ENCODE data around the gene DAPK2.

DAPK2 gene

GRCh38 chr15:63942486-63943365 lies 103.6 kb downstream of the DAPK2 start:
- no peak for DNase-seq (ENCODE audit: low read depth)

- DNase-seq (ENCODE audit: low read depth): no peak
Observed at GRCh38 chr15:63941698-63942465, 104.4 kb downstream of the DAPK2 start.

DNA sequence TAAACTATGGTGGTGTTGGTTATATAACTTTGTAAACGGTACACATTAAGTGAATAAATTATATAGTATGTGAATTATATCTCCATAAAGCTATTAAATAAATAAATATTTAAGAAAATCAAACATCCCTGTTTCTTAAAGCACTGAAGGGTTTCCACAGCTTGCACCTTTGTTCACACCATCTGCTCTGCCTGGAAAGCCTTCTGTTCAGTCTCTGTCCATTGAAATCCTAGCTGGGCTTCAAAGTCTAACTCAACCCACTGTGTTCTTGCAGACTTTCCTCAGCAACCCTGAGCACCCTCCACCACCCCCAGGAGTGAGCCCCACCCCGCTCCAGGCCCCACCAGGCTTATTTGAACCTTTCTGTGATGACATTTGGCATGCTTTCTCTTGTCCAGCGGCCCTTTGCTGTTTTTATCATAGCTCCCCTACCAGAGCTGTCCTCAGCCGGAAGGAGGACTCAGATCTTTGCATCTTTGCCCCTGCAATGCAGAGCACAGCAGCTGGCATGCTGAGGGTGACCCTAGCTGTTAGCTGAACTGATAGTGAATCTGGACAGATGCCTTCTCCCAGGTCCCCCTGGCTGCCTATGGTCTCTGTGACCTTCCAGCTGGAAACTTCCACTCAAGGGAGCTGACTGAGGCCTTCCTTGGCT lies 105.2 kb downstream of the DAPK2 start:
- no peak for DNase-seq (ENCODE audit: low read depth)

DNA sequence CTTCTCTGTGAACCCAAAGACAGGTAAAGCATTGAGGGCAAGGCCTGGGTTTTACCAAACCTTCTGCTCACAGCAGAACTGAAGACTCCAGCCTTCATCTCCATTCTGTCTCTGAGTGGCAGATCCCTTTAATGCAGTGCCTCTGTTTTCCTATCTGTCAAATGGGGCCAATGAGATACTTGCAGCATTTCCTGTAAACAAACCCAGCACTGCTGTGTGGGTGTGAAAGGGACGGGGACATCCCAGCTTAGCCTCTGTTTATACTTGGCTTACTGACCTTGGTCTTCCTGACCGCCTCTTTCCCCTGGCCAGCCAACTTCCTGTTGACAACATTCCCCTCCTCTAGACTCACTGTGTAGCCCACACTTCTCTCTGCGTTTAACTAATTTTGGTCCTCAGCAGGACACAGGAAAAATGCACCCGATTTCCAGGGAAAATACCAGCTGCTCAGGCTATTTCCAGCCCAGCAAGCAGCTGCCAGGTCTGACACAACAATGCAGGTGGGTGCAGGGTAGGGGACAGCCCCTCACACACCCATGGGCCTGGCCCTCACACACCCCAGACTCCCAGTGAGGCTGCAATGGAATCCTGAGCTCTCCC lies 106.7 kb downstream of the DAPK2 start:
- no peak for DNase-seq (ENCODE audit: low read depth)

DNA sequence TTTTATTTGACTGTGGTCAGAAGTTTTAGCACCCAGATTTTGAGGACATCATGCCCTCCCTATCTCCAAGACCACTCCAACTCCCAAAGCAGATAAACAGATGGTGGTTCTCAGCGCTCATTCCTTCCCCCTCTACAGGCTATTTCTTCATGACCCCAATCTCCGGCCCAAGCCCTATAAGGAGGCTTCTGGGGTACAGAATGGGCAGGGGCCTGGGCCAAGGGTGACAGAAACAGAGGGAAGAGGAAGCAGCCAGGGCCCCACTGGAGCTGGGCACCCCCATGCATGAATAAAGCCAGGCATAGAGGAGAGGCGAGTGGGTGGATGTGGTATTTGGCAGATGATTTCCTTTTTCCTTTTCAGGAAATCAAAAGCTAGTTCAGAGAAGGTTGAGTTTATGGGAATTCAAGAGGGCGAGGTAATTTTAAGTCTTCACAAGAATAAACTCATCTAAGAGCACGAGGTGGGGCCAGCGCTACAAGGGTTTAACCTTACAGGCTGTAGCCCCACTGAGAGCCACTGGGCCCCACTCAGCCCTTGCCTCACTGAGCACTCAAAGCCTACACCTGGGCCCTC lies 107.7 kb downstream of the DAPK2 start:
- DNase-seq (ENCODE audit: low read depth): no peak

GRCh38 chr15:63933522-63933921 lies 112.8 kb downstream of the DAPK2 start:
- no peak for DNase-seq (ENCODE audit: low read depth)

DNA sequence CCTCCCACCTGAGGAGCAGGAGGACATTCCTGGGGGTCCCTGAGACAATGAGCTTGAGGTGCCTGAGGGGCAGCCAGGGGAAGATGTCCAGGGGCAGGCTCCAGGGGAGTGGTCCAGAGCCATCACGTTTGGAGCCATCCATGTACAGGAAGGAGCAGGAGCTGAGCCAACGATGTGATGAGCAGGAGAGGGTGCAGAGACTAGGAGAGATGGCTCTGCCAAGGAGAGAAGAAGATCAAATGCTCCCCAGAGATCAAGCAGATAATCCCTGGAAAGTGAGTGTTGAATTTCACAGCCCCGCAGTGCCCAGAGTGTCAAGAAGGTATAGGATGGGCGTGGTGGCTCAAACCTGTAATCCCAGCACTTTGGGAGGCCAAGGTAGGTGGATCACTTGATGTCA lies 114.7 kb downstream of the DAPK2 start:
- DNase-seq (ENCODE audit: low read depth): no peak

DNA sequence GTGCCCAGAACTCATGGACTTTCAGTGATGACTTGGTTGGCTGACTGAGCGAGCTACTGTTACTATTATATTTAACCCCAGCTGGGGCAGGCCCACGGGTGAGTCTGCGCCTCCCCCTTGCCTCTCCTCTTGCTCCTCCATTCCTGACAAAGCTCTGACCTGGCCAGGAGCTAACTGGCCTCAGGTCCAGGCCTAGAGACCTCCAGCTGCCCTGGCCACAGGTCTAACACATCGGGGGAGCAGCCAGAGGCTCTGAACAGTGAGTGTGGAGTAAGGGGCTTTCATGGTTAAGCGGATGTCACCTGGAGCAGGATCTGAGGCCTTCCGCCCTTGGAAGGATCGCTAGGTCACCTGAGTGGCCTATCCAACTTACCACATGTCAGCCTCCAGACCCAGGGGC lies 116.3 kb downstream of the DAPK2 start:
- DNase-seq (ENCODE audit: low read depth): no peak

DNA sequence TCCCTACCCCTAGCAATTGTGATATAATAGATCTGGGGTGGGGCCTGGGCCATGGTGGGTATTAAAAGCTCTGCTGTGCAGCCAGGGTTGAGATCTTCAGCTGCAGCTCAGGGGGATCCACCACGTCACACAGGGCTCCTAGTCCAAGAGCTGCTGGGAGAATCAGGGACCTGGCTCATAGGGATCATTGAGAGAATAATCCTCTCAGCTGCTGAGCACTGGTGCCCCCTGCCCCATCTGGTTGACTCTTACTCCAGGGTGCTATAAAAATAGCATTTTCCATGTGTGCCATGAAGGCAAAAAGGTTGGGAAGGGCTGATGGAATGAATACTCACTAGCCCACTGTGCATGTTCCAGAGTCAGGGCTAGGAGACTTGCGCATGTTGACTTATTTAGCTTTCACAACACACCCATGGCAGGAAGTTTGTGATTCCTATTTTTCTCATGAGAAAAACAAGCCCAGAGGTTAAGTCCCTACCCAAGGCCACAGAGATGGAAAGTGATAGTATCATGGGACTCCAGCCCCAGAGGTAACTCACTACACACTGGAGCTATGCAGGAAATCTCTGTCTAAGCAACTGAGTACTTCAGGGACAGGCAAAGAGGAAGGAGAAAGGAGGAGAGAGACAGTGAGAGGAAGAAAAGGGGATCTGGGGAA lies 118.0 kb downstream of the DAPK2 start:
- DNase-seq (ENCODE audit: low read depth): no peak

DNA sequence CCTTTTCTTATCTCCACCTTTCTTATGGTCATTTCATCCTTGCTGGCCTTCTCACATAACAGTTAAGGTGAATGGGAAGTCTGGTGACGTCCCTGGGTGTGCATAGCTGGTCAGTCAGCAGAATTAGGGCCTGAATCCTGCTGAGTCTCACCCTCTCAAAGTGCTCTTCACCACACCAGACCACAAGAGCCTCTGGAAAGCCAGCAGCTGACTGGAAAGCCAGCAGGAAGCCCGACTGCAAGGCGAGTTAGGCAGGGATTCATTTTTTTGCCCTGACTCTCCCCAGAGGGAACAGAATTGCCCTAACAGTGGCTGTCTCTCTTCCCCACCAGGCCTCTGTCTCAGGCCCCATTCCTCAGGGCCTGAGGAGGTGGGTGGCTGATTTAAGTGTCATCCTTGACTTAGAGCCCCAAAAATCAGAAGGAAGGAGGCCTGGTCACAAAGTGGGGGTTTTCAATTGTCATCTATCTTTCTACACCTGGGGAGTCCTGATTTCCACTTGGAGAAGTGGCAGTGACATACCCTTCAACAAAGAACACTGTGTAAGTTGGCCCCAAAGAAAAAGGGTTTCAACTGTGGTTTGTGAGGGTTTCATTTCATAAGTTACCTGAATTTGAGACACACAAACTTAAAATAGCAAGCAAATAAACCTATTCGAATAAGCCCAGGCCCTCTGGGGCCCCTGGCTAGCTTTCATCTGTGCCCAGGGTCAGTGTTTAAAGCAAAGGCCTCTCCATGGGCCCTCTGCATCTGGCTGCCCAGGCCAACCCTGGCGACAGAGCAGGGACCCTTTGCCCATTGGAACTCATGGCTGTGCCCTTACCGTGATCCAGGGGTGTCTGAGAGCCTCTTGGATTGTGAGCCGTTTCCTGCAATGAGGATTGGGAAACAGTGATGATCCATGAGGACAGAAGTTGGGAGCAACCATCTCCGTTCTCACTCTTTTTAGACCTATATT lies 122.0 kb downstream of the DAPK2 start:
- DNase-seq (ENCODE audit: low read depth): no peak

- no peak for DNase-seq (ENCODE audit: low read depth)
Observed at GRCh38 chr15:63922916-63923315, 123.4 kb downstream of the DAPK2 start.

- DNase-seq (ENCODE audit: low read depth): no peak
Observed at GRCh38 chr15:63922261-63922904, 123.9 kb downstream of the DAPK2 start.

- no peak for DNase-seq (ENCODE audit: low read depth)
Observed at GRCh38 chr15:63920504-63921175, 125.6 kb downstream of the DAPK2 start.

DNA sequence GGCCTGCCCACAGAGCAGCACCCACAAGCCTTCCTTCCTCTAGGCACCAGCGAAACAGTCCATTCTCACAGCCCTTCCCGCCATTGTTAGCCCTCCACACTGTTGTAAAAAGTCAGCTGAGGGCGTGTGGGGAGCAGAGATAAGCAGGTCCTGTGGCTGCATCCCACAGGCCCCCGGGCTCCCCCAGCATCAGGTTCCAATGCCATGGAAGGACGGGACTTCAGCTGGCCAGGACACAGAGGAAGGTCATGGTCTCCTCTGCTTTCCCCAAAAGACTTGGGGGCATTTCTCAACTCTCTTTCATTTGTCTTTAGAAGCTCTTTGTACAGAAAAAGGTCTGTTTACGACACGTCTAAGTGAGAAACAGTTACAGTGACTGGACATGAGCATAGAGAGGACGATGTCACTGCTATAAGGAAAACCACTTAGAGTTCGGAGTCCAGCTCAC lies 127.4 kb downstream of the DAPK2 start:
- no peak for DNase-seq (ENCODE audit: low read depth)

DNA sequence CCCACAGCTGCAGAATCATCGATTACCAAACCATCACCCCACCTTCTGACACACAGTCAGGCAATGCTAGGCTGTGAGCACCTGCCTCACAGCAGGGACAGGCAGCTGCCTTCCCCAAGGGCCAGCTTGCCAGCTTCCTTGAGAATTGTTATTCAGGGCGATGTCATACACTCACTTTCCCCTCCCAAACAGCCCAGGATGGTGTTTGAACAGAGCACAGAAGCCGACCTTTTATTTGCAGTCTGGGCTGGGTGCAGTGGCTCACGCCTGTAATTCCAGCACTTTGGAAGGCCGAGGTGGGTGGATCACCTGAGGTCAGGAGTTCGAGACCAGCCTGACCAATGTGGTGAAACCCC lies 128.0 kb downstream of the DAPK2 start:
- DNase-seq (ENCODE audit: low read depth): no peak

- no peak for DNase-seq (ENCODE audit: low read depth)
Observed at GRCh38 chr15:63917588-63918316, 128.5 kb downstream of the DAPK2 start.

GRCh38 chr15:63915873-63916771 lies 130.2 kb downstream of the DAPK2 start:
- DNase-seq (ENCODE audit: low read depth): no peak

Measured in activated T-cell treated with anti-CD3 and anti-CD28 coated beads for 24 hours (primary cell).